GM12878 (cell line): ENCODE results near the gene SHLD1.

Experiments used
- CTCF ChIP-seq, 3 experiments: IDR thresholded peaks in 2 of 3; conservative IDR thresholded peaks in 1 of 3; 2 replicates each; pipeline ENCODE4 v1.5.1; 2011; ENCODE audit warnings: low read depth in 3 of 3, low read length in 3 of 3, mild to moderate bottlenecking in 3 of 3, control low read depth in 2 of 3, moderate library complexity in 2 of 3, inconsistent platforms in 1 of 3, mixed read lengths in 1 of 3; ENCODE audit not compliant: control insufficient read depth in 2 of 3, insufficient read depth in 1 of 3; ENCODE audit errors: extremely low read depth in 1 of 3
- POLR2AphosphoS5 ChIP-seq: IDR thresholded peaks from 2 replicates; pipeline ENCODE4 v1.6.1; 2011; ENCODE audit warnings: mild to moderate bottlenecking, low read length, inconsistent platforms
- RELA ChIP-seq: fragments of 450-650 bp; IDR thresholded peaks from 2 replicates; pipeline ENCODE4 v1.8.0; 2014; ENCODE audit warnings: borderline replicate concordance; ENCODE audit not compliant: partially characterized antibody
- RFX5 ChIP-seq: IDR thresholded peaks from 2 replicates; pipeline ENCODE4 v1.6.1; 2011; ENCODE audit warnings: low read depth, low read length, improper control_type of control experiment
- USF2 ChIP-seq: IDR thresholded peaks from 2 replicates; pipeline ENCODE4 v1.6.1; 2011; ENCODE audit warnings: low read depth, low read length, improper control_type of control experiment, borderline replicate concordance
- ZNF274 ChIP-seq: IDR thresholded peaks from one replicate; pipeline ENCODE4 v1.8.0; 2011; ENCODE audit not compliant: insufficient read length, insufficient read depth
- ZSCAN29 ChIP-seq: fragments of 450-650 bp; IDR thresholded peaks from 2 replicates; pipeline ENCODE4 v1.6.1; 2017; ENCODE audit warnings: mild to moderate bottlenecking, moderate library complexity

- TF ChIP-seq CTCF (IDR thresholded peaks at IDR 0.05 in 2 of 3, conservative IDR thresholded peaks at IDR 0.05 in 1 of 3; ENCODE audit: control insufficient read depth in 2 of 3, extremely low read depth in 1 of 3, insufficient read depth in 1 of 3, low read depth in 3 of 3, low read length in 3 of 3) (no peak), RELA (no peak), POLR2AphosphoS5 (no peak), RFX5 (no peak), USF2 (no peak), ZSCAN29 (no peak), ZNF274 (no peak)
Measured at GRCh38 chr20:5770231-5770986, 20.2 kb downstream of the SHLD1 start.
